ENCODE results near the gene SH3PXD2A.

SH3PXD2A gene

GRCh38 chr10:103711351-103711994 is 143.9 kb downstream of the SH3PXD2A start:
- H3K4me3 ChIP-seq (ENCODE audit: low read depth, low read length), result no peak overlapping the region

DNA sequence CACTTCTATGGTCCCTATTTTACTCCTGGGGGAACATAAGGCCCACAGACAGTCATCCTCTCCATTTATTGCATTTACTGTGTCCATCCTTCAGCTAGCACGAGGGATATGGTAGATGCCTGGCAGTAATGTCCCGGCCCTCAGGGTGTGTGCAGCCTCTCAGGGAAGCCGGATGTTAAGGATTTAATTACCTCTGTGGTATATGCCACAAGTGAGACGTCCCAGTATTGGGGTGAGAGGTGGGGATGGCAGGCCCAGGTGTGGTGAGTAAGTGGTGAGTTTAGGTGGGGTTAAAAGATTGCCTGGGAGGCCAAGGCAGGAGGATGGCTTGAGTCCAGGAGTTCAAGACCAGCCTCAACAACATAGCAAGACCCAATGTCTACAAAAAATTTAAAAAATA is 144.9 kb downstream of the SH3PXD2A start:
- no peak overlapping the region for H3K4me3 ChIP-seq (ENCODE audit: low read depth, low read length)

GRCh38 chr10:103709341-103709920 is 145.9 kb downstream of the SH3PXD2A start:
- no peak overlapping the region for H3K4me3 ChIP-seq (ENCODE audit: low read depth, low read length)

GRCh38 chr10:103708627-103709288 is 146.6 kb downstream of the SH3PXD2A start:
- no peak overlapping the region for H3K4me3 ChIP-seq (ENCODE audit: low read depth, low read length)

DNA sequence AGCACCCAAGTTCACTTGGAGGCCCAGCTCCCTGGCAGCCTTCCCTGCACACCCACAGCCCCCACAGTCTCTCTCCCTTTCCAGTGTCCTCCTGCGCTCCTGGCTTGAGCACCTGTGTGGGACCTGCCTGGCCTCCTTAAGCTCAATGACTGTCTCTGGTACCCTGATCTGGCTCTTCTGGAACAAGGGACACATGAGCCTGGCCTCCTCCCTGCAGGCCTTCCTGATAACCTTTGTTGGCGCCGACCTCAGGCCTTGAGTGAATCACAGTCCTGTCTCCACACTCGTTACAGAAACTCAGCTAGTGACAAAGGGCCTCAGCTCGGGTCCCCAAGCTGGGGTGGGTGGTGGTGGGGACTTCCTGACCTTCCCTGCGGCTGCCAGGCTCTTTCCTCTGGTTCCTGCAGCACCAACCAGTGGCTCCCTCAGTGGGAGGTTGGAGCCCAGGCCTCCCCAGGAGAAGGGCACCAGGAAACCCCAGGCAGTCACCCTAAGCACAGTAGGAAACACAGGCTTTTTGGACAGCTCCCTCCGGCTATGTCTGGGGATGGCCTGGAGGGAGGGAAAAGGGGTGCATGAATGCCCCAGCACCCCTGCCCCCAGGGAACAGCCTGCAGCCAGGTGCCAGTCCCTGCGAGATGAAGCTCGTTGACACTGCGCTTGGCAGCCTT is 147.3 kb downstream of the SH3PXD2A start:
- H3K4me3 ChIP-seq (ENCODE audit: low read depth, low read length), result no peak overlapping the region

DNA sequence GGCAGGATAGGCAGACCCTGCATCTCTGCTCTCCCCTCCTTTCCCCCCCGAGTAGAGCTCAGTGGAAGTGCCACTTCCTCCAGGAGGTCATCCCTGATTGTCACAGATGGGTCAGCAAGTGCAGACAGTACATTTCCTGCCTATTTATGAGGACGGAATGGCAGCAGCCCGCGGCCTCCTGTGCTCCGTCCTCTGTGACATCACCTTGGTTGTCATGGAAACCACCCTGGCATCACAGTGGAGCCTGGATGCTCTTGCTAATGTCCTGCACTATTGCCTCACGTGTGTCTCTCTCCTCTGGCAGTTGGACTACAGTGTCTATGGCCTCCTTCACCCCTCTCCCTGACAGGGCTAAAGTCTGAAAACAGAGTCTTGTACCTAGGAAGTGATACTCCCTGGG is 148.6 kb downstream of the SH3PXD2A start:
- no peak overlapping the region for H3K4me3 ChIP-seq (ENCODE audit: low read depth, low read length)

DNA sequence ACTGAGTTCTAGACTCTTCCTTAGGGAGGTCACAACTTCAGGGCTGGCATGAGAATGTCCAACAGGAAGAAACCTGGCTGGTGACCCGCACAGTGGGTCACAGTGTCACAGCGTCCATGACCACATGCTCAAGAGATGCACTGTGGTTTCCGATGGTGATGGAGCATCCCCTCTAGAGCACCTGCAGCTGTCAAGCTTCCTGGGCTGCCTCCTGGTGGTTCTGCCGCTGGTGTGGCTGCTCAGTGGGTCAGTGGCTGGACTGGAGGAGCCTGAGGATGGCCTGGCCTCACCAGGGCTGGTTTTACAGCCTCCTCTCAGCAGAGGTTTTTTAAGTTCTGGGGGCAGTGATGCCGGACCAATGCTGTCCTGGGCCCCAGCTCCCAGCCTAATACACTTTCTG is 149.3 kb downstream of the SH3PXD2A start:
- H3K4me3 ChIP-seq (ENCODE audit: low read depth, low read length), result no peak overlapping the region

GRCh38 chr10:103703941-103704919 is 151.1 kb downstream of the SH3PXD2A start:
- no peak overlapping the region for H3K4me3 ChIP-seq (ENCODE audit: low read depth, low read length)

GRCh38 chr10:103701380-103702222 is 153.8 kb downstream of the SH3PXD2A start:
- H3K4me3 ChIP-seq (ENCODE audit: low read depth, low read length), result no peak overlapping the region

- no peak overlapping the region for H3K4me3 ChIP-seq (ENCODE audit: low read depth, low read length)
Measured at GRCh38 chr10:103700436-103700715, 155.0 kb downstream of the SH3PXD2A start.

DNA sequence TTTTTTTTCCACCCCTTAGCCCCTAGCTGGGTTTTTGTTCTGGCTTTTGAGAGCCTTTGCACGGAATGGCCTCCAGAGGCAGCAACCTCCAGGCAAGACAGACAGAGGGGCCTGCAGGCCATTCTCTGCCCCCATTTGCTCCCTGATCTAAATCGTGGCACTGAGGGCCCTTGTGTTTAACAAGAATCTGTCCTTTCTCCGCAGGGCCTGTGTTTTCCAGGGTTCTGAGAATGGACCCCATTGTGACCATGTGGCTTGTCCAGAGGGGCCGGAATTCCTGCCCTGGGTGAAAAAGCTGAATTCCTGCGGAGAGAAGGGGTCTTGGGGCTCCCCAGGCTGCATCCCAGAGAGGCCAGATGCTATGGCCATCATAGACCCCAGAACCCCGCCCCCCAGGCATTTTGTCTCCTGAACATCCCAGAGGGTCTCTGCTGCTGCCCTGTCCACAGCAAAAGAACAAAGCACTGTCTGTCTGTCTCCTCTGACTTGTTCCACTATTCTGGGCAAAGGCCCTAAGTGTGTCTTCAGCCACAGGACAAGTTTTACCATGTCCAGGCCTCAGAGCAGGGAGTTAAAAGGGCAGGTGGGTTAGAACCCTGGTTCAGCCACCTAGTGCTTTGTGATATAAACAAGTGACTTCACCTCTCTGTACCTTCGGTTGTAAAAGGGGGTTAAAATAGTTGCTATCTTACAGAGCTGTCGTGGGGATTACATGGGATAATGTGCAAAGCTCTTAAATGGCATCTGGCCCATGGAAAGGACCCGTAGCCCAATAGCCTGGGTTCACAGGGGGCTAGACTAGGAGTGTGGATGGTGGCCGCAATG is 155.6 kb downstream of the SH3PXD2A start:
- H3K4me3 ChIP-seq (ENCODE audit: low read depth, low read length), result no peak overlapping the region

GRCh38 chr10:103698266-103698665 is 157.1 kb downstream of the SH3PXD2A start:
- H3K4me3 ChIP-seq (ENCODE audit: low read depth, low read length), result no peak overlapping the region

DNA sequence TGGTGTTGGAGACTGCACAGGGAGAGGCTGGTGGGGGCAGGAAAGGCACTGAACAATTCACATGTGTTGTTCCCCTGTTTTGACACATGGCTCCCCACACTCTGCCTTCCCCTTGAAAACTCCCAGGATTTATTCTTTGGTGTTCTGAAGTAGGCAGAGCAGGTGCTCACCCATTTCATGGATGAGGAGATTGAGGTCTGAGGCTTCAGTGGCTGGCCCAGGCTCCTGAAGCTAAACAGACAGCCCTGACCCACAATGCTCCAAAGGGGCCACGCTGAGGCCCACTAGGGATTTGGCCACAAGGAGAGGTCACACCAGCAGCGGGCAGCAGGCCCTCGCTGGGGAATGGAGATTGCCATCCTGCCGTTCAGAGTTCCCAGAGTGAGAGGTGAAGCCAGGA is 157.6 kb downstream of the SH3PXD2A start:
- H3K4me3 ChIP-seq (ENCODE audit: low read depth, low read length), result no peak overlapping the region

DNA sequence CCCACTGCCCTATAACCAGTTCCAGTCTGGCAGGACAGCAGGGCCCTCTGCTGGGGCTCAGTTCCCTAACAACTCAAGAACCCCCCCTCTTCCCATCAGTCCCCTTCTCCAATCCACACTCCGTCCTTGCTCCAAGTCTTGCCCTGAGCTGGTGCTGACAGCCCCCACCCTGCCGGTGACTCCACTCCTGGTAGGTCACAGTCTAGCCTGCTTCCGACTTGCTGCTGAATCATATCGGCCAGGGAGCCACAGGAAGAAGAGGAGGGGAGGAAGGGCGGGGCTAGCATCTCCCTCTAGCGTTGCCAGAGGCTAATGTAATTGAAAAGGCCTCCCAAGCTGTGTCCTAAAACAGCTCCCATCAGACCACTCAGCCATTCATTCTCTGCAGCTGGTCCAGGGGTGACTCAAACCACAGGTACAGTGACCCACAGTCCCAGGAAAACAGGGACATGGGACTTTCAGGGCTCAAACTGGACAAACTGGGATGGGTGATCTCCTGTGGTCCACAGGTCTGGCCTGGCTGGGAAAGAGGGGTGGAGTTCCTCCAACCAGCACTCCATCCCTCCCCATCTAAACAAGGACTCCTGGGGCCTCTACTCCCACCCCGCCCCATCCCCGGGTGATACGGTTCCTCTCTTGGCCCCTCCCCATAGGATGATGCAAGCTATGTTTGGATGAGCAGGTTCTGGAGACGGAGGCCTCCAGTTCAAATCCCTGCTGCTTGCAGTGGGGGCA is 158.8 kb downstream of the SH3PXD2A start:
- no peak overlapping the region for H3K4me3 ChIP-seq (ENCODE audit: low read depth, low read length)

DNA sequence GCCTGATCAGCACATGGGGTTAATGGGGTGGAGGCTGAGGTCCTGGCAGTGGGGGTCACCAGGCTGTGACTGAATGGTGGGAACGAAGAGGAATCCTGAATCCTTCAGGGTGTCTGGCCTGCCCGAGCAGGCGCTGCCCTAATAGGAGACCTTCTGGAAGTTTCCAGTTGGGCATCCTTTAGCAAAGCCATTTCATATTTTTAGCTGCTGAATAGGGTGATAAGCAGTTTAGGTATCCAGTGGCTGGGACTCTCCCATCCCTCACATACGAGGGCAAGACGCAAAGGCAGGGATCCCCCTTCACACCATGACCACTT is 159.3 kb downstream of the SH3PXD2A start:
- H3K4me3 ChIP-seq (ENCODE audit: low read depth, low read length), result no peak overlapping the region

DNA sequence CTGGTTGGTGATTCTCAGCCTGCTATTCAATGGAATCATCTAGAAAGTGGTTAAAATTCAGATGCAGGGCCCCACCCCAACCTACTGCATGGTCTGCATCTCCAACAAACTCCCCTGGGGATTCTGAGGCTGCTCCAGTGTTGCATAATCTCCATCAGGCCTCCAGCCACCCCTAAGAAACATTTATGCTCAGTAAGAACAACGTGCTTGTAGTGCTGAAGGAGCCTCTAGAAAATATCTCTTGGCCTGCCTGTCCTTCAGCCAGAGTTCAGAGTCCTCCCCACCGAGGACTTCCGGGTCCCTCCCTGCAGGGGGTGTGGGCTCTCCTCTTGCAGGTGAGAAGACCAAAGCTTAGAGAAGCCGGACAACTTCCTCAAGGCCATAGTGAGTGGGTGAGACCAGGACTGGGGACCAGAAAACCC is 159.8 kb downstream of the SH3PXD2A start:
- no peak overlapping the region for H3K4me3 ChIP-seq (ENCODE audit: low read depth, low read length)

GRCh38 chr10:103693812-103694205 is 161.6 kb downstream of the SH3PXD2A start:
- no peak overlapping the region for H3K4me3 ChIP-seq (ENCODE audit: low read depth, low read length)

- peak overlapping the region; percentile 33 for H3K4me3 ChIP-seq (ENCODE audit: low read depth, low read length)
Measured at GRCh38 chr10:103692952-103693811, 162.2 kb downstream of the SH3PXD2A start.

Data from iPS-11a (cell line).